Upper lobe of left lung (tissue), 4 donors: ENCODE results near the gene DDA1.

Experiments
- CTCF ChIP-seq, 6 experiments: fragments of 450-650 bp in 4 of 6; fragments of 200-600 bp in 2 of 6; sonication (generic) in 2 of 6; IDR thresholded peaks; one replicate each; pipeline ENCODE4 v1.5.1; 2016 to 2019; ENCODE audit warnings: antibody characterized with exemption in 6 of 6
- POLR2A ChIP-seq, 4 donors: fragments of 450-650 bp; IDR thresholded peaks; one replicate each; pipeline ENCODE4 v1.5.1; 2016 to 2017; ENCODE audit warnings: antibody characterized with exemption in 4 of 4, mild to moderate bottlenecking in 2 of 4

- no peak for TF ChIP-seq CTCF (IDR thresholded peaks at IDR 0.05)
- no peak for TF ChIP-seq POLR2A (IDR thresholded peaks at IDR 0.05)
These were observed 20.3 kb downstream of the DDA1 start for GRCh38 chr19:17329366-17330261.
